Colonic mucosa (tissue), 4 donors: ENCODE data around the gene ARID1B. TPM values are rescaled to one million over a fixed set of nuclear protein-coding genes. Genes with fewer than 3 reads are reported as not detected.

Experiments
- DNase-seq: peaks from one replicate; pipeline ENCODE4 v3.0.0-alpha.2; 2020
- H3K27ac ChIP-seq: fragments of 200-600 bp; one replicate; pipeline ENCODE4 v1.8.0; 2021
- H3K27me3 ChIP-seq: fragments of 200-600 bp; one replicate; pipeline ENCODE4 v1.8.0; 2021
- H3K36me3 ChIP-seq: fragments of 200-600 bp; one replicate; pipeline ENCODE4 v1.8.0; 2021
- H3K4me1 ChIP-seq: fragments of 200-600 bp; one replicate; pipeline ENCODE4 v1.8.0; 2021; ENCODE audit warnings: mild to moderate bottlenecking
- H3K4me3 ChIP-seq: fragments of 200-600 bp; one replicate; pipeline ENCODE4 v1.8.0; 2021
- H3K9ac ChIP-seq, 2 donors: one replicate each; pipeline ENCODE4 v1.7.0; 2013; ENCODE audit warnings: control low read depth in 2 of 2, low read depth in 2 of 2, low read length in 2 of 2
- H3K9me3 ChIP-seq: fragments of 200-600 bp; one replicate; pipeline ENCODE4 v1.8.0; 2021
- intact Hi-C: fragments of 100-400 bp; cut with DNase I; formaldehyde crosslinking; loops from one replicate; pipeline ENCODE4 v1.14.1; 2022
- total RNA-seq, 2 donors: library from RNA; stranded (reverse); fragmentation: NEBNext Ultra II Directional in 1 of 2; extraction: Animal tissue kit (Norgen Biotek cat#: 25700) in 1 of 2; gene quantifications; one replicate each; pipeline ENCODE4 v1.2.1, GENCODE V29; 2021
- TF ChIP-seq, protein P1 (sequence below): fragments of 200-600 bp; IDR thresholded peaks from one replicate; pipeline ENCODE4 v1.8.0; 2022; ENCODE audit warnings: antibody characterized with exemption, mild to moderate bottlenecking
- donor health status: healthy.
- donor health status: DM: no; HTN: no; CAD: no.
- donor health status: DM: no; HTN: no; CAD: no.

Gene ARID1B
- total RNA-seq, 2 donors from 2014 or later: 61.3 to 71.5 TPM

GRCh38 chr6:156828280-156828703, 51.1 kb downstream of the ARID1B start:
- H3K27ac ChIP-seq: no peak overlapping the region
- H3K36me3 ChIP-seq: no peaks in the 10 kb centered on the region
- H3K4me1 ChIP-seq: no peaks in the 10 kb centered on the region

GRCh38 chr6:156830126-156830525, 52.9 kb downstream of the ARID1B start:
- intact Hi-C loops: no loop called here
- Histone ChIP-seq H3K36me3 (no peaks in the 10 kb centered on the region), H3K27ac (no peak overlapping the region), H3K4me1 (no peaks in the 10 kb centered on the region), H3K9ac (no peak overlapping the region), H3K4me3 (no peak overlapping the region), H3K27me3 (no peaks in the 10 kb centered on the region), H3K9me3 (no peaks in the 10 kb centered on the region)
- TF ChIP-seq, protein P1, sequence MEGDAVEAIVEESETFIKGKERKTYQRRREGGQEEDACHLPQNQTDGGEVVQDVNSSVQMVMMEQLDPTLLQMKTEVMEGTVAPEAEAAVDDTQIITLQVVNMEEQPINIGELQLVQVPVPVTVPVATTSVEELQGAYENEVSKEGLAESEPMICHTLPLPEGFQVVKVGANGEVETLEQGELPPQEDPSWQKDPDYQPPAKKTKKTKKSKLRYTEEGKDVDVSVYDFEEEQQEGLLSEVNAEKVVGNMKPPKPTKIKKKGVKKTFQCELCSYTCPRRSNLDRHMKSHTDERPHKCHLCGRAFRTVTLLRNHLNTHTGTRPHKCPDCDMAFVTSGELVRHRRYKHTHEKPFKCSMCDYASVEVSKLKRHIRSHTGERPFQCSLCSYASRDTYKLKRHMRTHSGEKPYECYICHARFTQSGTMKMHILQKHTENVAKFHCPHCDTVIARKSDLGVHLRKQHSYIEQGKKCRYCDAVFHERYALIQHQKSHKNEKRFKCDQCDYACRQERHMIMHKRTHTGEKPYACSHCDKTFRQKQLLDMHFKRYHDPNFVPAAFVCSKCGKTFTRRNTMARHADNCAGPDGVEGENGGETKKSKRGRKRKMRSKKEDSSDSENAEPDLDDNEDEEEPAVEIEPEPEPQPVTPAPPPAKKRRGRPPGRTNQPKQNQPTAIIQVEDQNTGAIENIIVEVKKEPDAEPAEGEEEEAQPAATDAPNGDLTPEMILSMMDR: no peak
- DNase-seq: no peak

More at GRCh38 chr6:156828280-156828703, 51.1 kb downstream of the ARID1B start:
- no peak overlapping the region for H3K9ac ChIP-seq
- H3K9me3 ChIP-seq: no peaks in the 10 kb centered on the region
- intact Hi-C loops: no loop called here
- H3K4me3 ChIP-seq: no peak overlapping the region
- TF ChIP-seq, protein P1: no peak
- DNase-seq: no peak
- no peaks in the 10 kb centered on the region for H3K27me3 ChIP-seq

DNA sequence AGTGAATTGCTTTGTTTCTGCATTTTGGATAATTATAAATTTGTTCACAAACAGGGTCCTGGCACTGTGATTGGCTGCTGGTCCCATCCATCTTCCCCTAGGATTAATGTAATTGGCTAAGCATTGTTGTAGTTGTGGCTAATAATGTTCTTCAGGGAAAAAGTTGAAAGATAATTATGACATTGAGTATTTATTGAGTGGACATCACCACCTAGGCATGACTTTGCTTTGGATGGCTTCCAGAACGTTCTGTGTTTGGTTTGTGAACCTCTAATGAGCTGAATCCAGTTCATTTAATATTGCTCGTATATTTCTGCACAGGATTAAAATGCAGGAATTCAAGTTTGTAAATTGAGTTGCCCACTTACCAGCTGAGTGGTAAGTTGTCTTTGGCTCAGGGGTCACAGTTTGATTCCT, 55.1 kb downstream of the ARID1B start:
- TF ChIP-seq, protein P1: no peak
- intact Hi-C loops: no loop called here
- no peaks in the 10 kb centered on the region for H3K27me3 ChIP-seq
- DNase-seq: no peak
- H3K9ac ChIP-seq: no peak overlapping the region
- H3K27ac ChIP-seq: no peak overlapping the region
- no peaks in the 10 kb centered on the region for H3K36me3 ChIP-seq
- H3K9me3 ChIP-seq: no peaks in the 10 kb centered on the region
- no peaks in the 10 kb centered on the region for H3K4me1 ChIP-seq
- H3K4me3 ChIP-seq: no peak overlapping the region

DNA sequence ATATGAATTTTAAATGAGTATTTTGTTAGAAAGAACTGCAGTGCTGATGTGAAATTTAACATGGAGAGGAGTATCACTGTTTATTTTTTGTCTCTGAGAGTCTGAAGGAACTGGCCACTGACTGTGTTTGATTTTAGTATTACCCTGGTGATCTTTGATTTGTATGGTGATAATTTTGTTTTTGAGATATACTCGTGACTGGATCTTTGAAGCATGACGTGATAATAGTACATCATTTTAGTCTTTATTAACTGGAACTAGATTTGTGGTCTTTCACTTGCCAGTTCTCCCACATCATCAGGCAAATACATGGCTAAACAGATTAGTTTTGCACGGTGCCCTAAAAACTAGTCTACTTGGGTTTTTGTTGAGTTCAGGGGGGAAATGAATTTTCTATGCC, 55.5 kb downstream of the ARID1B start:
- no peak overlapping the region for H3K27ac ChIP-seq
- H3K9me3 ChIP-seq: no peaks in the 10 kb centered on the region
- TF ChIP-seq, protein P1: no peak
- H3K36me3 ChIP-seq: no peaks in the 10 kb centered on the region
- H3K9ac ChIP-seq: no peak overlapping the region
- no peak for DNase-seq
- H3K4me3 ChIP-seq: no peak overlapping the region
- no peaks in the 10 kb centered on the region for H3K4me1 ChIP-seq
- no peaks in the 10 kb centered on the region for H3K27me3 ChIP-seq
- intact Hi-C loops: no loop called here

GRCh38 chr6:156833755-156834154, 56.6 kb downstream of the ARID1B start:
- Histone ChIP-seq H3K27ac (no peak overlapping the region), H3K27me3 (no peaks in the 10 kb centered on the region), H3K36me3 (no peaks in the 10 kb centered on the region), H3K9ac (no peak overlapping the region), H3K4me3 (no peak overlapping the region), H3K4me1 (no peaks in the 10 kb centered on the region), H3K9me3 (no peaks in the 10 kb centered on the region)
- no peak for DNase-seq
- intact Hi-C loops: no loop called here
- TF ChIP-seq, protein P1: no peak

DNA sequence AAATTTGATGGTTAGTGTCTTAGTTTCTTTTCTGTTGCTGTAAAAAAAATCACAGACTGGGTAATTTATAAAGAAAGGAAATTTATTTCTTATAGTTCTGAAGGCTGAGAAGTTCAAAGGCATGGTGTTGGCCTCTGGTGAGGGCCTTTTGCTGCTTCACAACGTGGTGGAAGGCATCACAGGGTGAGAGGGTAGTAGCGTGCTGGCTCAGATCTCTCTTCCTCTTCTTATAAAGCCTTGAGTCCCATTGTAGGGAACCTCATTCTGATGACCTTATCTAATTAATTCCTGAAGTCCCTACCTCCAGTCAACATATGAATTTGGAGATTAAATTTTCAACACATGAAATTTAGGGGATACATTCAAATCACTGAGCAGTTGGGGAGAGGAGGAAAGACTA, 62.0 kb downstream of the ARID1B start:
- no peak for DNase-seq
- intact Hi-C loops: no loop called here
- Histone ChIP-seq H3K9ac (no peak overlapping the region), H3K9me3 (no peaks in the 10 kb centered on the region), H3K27ac (no peak overlapping the region), H3K36me3 (no peaks in the 10 kb centered on the region), H3K4me1 (no peaks in the 10 kb centered on the region), H3K4me3 (no peak overlapping the region), H3K27me3 (no peaks in the 10 kb centered on the region)
- TF ChIP-seq, protein P1: no peak
